A673 (cell line): ENCODE data around the gene CYTH4.

Source experiments
- EZH2 ChIP-seq: fragments of 200-600 bp; sonication (generic); IDR thresholded peaks from 2 replicates; pipeline ENCODE4 v1.6.1; 2017; ENCODE audit warnings: borderline replicate concordance, low read depth, mild to moderate bottlenecking, mixed read lengths, antibody characterized with exemption, low read length; ENCODE audit not compliant: poor library complexity, severe bottlenecking
- TF ChIP-seq, protein P1 (sequence below): fragments of 300-800, 200-600 bp; sonication (generic); conservative IDR thresholded peaks from 2 replicates; pipeline ENCODE4 v1.5.1; 2017; ENCODE audit warnings: low read depth, mild to moderate bottlenecking, antibody characterized with exemption, low read length, moderate library complexity, mixed read lengths

GRCh38 chr22:37234736-37235711, 47.3 kb upstream of the CYTH4 start:
- no peak for TF ChIP-seq EZH2
- TF ChIP-seq, protein P1, sequence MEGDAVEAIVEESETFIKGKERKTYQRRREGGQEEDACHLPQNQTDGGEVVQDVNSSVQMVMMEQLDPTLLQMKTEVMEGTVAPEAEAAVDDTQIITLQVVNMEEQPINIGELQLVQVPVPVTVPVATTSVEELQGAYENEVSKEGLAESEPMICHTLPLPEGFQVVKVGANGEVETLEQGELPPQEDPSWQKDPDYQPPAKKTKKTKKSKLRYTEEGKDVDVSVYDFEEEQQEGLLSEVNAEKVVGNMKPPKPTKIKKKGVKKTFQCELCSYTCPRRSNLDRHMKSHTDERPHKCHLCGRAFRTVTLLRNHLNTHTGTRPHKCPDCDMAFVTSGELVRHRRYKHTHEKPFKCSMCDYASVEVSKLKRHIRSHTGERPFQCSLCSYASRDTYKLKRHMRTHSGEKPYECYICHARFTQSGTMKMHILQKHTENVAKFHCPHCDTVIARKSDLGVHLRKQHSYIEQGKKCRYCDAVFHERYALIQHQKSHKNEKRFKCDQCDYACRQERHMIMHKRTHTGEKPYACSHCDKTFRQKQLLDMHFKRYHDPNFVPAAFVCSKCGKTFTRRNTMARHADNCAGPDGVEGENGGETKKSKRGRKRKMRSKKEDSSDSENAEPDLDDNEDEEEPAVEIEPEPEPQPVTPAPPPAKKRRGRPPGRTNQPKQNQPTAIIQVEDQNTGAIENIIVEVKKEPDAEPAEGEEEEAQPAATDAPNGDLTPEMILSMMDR = no peak
